ENCODE measurements around the gene PLD5.

DNA sequence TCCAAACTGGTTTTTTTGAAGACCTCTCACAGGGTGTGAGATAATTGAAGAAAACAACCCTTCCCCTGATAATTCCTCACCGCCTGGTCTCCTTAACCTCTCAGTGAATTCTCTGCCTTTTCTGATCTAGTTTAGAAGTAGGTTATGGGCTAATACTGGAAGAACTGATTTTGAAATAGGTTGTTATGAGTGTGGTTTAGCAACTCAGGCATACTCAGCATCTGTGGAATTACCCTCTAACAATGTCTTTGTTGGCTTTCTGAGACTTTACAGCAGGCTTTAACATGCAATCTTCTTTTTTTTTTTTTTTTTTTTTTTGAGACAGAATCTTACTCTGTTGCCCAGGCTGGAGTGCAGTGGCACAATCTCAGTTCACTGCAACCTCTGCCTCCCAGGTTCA lies 10.3 kb upstream of the PLD5 start:
- TF ChIP-seq CREB1 (IDR thresholded peaks at IDR 0.05; ENCODE audit: low read depth) (no peak), CEBPB (IDR thresholded peaks at IDR 0.05) (no peak)
